Measurements from ENCODE around the gene FAM20A. TPM values are rescaled to one million over a fixed set of nuclear protein-coding genes. Genes with fewer than 3 reads are reported as not detected.

Gene FAM20A
- total RNA-seq (2014; rRNA removed; shearing (Covaris generic); ENCODE audit: low replicate concordance), result not detected in 2 replicates

GRCh38 chr17:68600931-68601564 lies at the start of gene FAM20A:
FAM20A (minus strand) TSS chr17:68601367; CDS start chr17:68600666, 701 bp downstream.
- in situ Hi-C loops (cut with HindIII; ENCODE audit: low pct_unique_long_range_greater_than_20kb, low sequenced_read_pairs), result no loop called here

GRCh38 chr17:68649324-68649723 lies 48.2 kb upstream of the FAM20A start:
- in situ Hi-C loops (cut with HindIII; ENCODE audit: low pct_unique_long_range_greater_than_20kb, low sequenced_read_pairs), result no loop called here
- DNase-seq (ENCODE audit: low read depth), result no peak

More at GRCh38 chr17:68600931-68601564, at the start of gene FAM20A:
- no peak for DNase-seq (ENCODE audit: low read depth)

- no peak for DNase-seq (ENCODE audit: low read depth)
- in situ Hi-C loops (cut with HindIII; ENCODE audit: low pct_unique_long_range_greater_than_20kb, low sequenced_read_pairs), result no loop called here
Observed at GRCh38 chr17:68646626-68647526, 45.7 kb upstream of the FAM20A start.

- in situ Hi-C loops (cut with HindIII; ENCODE audit: low pct_unique_long_range_greater_than_20kb, low sequenced_read_pairs), result no loop called here
- no peak for DNase-seq (ENCODE audit: low read depth)
Observed at GRCh38 chr17:68642118-68642412, 40.9 kb upstream of the FAM20A start.

GRCh38 chr17:68641276-68642117 lies 40.3 kb upstream of the FAM20A start:
- DNase-seq (ENCODE audit: low read depth), result no peak
- in situ Hi-C loops (cut with HindIII; ENCODE audit: low pct_unique_long_range_greater_than_20kb, low sequenced_read_pairs), result no loop called here

GRCh38 chr17:68640242-68640989 lies 39.2 kb upstream of the FAM20A start:
- in situ Hi-C loops (cut with HindIII; ENCODE audit: low pct_unique_long_range_greater_than_20kb, low sequenced_read_pairs), result no loop called here
- no peak for DNase-seq (ENCODE audit: low read depth)

GRCh38 chr17:68634345-68634876 lies 33.2 kb upstream of the FAM20A start:
- in situ Hi-C loops (cut with HindIII; ENCODE audit: low pct_unique_long_range_greater_than_20kb, low sequenced_read_pairs), result no loop called here
- DNase-seq (ENCODE audit: low read depth), result no peak

- in situ Hi-C loops (cut with HindIII; ENCODE audit: low pct_unique_long_range_greater_than_20kb, low sequenced_read_pairs), result no loop called here
- no peak for DNase-seq (ENCODE audit: low read depth)
Observed at GRCh38 chr17:68628576-68628957, 27.4 kb upstream of the FAM20A start.

GRCh38 chr17:68627956-68628575 lies 26.9 kb upstream of the FAM20A start:
- no peak for DNase-seq (ENCODE audit: low read depth)
- in situ Hi-C loops (cut with HindIII; ENCODE audit: low pct_unique_long_range_greater_than_20kb, low sequenced_read_pairs), result no loop called here

- in situ Hi-C loops (cut with HindIII; ENCODE audit: low pct_unique_long_range_greater_than_20kb, low sequenced_read_pairs), result no loop called here
- no peak for DNase-seq (ENCODE audit: low read depth)
Observed at GRCh38 chr17:68624381-68624780, 23.2 kb upstream of the FAM20A start.

GRCh38 chr17:68623811-68624210 lies 22.6 kb upstream of the FAM20A start:
- DNase-seq (ENCODE audit: low read depth), result no peak
- in situ Hi-C loops (cut with HindIII; ENCODE audit: low pct_unique_long_range_greater_than_20kb, low sequenced_read_pairs), result no loop called here

- no peak for DNase-seq (ENCODE audit: low read depth)
- in situ Hi-C loops (cut with HindIII; ENCODE audit: low pct_unique_long_range_greater_than_20kb, low sequenced_read_pairs), result no loop called here
Observed at GRCh38 chr17:68622423-68622822, 21.3 kb upstream of the FAM20A start.

GRCh38 chr17:68621065-68621464 lies 19.9 kb upstream of the FAM20A start:
- DNase-seq (ENCODE audit: low read depth), result no peak
- in situ Hi-C loops (cut with HindIII; ENCODE audit: low pct_unique_long_range_greater_than_20kb, low sequenced_read_pairs), result no loop called here

- in situ Hi-C loops (cut with HindIII; ENCODE audit: low pct_unique_long_range_greater_than_20kb, low sequenced_read_pairs), result no loop called here
- DNase-seq (ENCODE audit: low read depth), result no peak
Observed at GRCh38 chr17:68616334-68616733, 15.2 kb upstream of the FAM20A start.

GRCh38 chr17:68614718-68615117 lies 13.6 kb upstream of the FAM20A start:
- in situ Hi-C loops (cut with HindIII; ENCODE audit: low pct_unique_long_range_greater_than_20kb, low sequenced_read_pairs), result no loop called here
- DNase-seq (ENCODE audit: low read depth), result no peak

- in situ Hi-C loops (cut with HindIII; ENCODE audit: low pct_unique_long_range_greater_than_20kb, low sequenced_read_pairs), result no loop called here
- no peak for DNase-seq (ENCODE audit: low read depth)
Observed at GRCh38 chr17:68613739-68614298, 12.7 kb upstream of the FAM20A start.

GRCh38 chr17:68612923-68613292 lies 11.7 kb upstream of the FAM20A start:
- in situ Hi-C loops (cut with HindIII; ENCODE audit: low pct_unique_long_range_greater_than_20kb, low sequenced_read_pairs), result no loop called here
- no peak for DNase-seq (ENCODE audit: low read depth)
